ENCODE measurements around the gene WNT10A. TPM values are rescaled to one million over a fixed set of nuclear protein-coding genes. Genes with fewer than 3 reads are reported as not detected.
A peak's percentile ranks its signal among the peaks of the same experiment; 100 is the strongest.

The WNT10A gene
- total and polyA plus RNA-seq, 9 of the 15 experiments (the other 6 are each of a cell fraction or from before 2014, with no cell fraction given) = not detected

- TF ChIP-seq KLF13 (tag; IDR thresholded peaks at IDR 0.05; ENCODE audit: borderline replicate concordance, low read depth) (peak; percentile 81; the same call in 1 of the 2 replicates), MEF2D (tag; conservative IDR thresholded peaks at IDR 0.05; ENCODE audit: low read depth) (no peak), ZNF318 (IDR thresholded peaks at IDR 0.05; ENCODE audit: borderline replicate concordance in 1 of 2, low read depth in 1 of 2) (no peak), POLR2H (tag; IDR thresholded peaks at IDR 0.05; ENCODE audit: low read depth) (0 out of 2 replicates have a peak, but pooled peaks have one; percentile 57), HMGN3 (IDR thresholded peaks at IDR 0.05; ENCODE audit: borderline replicate concordance, extremely low read depth, insufficient read length, low read depth, low read length) (peak; percentile 42), ZNF431 (CRISPR knock-in tag; IDR thresholded peaks at IDR 0.05) (no peak), SUPT5H (IDR thresholded peaks at IDR 0.05) (peak; percentile 86), FOXA3 (CRISPR knock-in tag; conservative IDR thresholded peaks at IDR 0.05 in 1 of 2, IDR thresholded peaks at IDR 0.05 in 1 of 2) (peak in 1 of 2 experiments; percentile 44; a peak in 1 of 4 replicates), ZNF717 (CRISPR knock-in tag; IDR thresholded peaks at IDR 0.05) (no peak), POLR2AphosphoS5 (IDR thresholded peaks at IDR 0.05; ENCODE audit: control insufficient read depth, insufficient read depth, low read depth, low read length) (peak; percentile 65; the same call in 1 of the 2 replicates), PPARD (CRISPR knock-in tag; IDR thresholded peaks at IDR 0.05) (no peak), ID3 (CRISPR knock-in tag; IDR thresholded peaks at IDR 0.05) (no peak), ID3 (tag; IDR thresholded peaks at IDR 0.05) (no peak), ZNF551 (CRISPR knock-in tag; IDR thresholded peaks at IDR 0.05) (no peak), CHD2 (IDR thresholded peaks at IDR 0.05; ENCODE audit: low read depth, low read length) (peak; percentile 99), FOXK1 (CRISPR knock-in tag; IDR thresholded peaks at IDR 0.05; ENCODE audit: borderline replicate concordance) (no peak), ZBTB9 (CRISPR knock-in tag; IDR thresholded peaks at IDR 0.05) (no peak)
These were observed 28.3 kb downstream of the WNT10A start (continued) for GRCh38 chr2:218908721-218909619.

Data from K562 (cell line).